ENCODE data around the gene HOXB3. TPM values are rescaled to one million over a fixed set of nuclear protein-coding genes. Genes with fewer than 3 reads are reported as not detected.

HOXB3 gene
- total and polyA plus RNA-seq, 8 donors, result 10.4 to 114 (median 89.4) TPM

DNA sequence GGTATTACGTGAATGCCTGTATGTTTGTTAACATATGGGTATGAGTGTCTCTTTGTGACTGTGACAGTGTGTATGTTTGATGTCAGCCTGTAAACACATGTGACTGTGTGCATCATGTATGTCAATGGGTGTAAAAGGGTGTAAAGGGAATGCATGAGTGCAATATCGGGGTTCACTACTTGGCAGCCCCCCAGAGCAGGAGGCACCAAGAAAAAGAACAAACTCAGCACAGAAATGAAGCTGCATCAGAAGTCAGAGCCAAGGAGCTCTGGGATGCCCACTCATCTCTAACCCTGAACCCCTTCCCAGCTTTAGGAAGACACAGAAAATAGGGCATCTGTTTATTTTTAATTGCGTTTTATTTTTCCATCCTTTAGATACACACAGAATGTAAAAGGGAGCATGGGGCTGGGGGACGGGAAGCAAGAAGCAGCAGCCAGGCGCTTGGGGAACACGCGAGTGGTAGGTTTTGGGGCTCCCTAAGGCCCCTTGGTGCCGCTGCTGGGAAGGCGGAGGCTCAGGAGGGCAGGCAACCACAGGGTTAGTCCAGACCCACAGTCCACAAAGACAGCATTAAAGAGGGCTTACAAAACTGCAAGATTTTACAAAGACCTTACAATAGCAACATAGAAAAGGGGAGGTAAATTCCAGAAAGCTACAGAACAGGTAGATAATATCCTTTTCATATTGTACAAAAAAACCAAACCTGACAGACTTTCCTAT lies 17.0 kb upstream of the HOXB3 start:
- TF ChIP-seq CTCF (IDR thresholded peaks at IDR 0.05), result no peak
- H3K4me1 ChIP-seq, result peaks cover 3 to 35% of the 10 kb centered on the region in 2 donors
- H3K27ac ChIP-seq, result no peak overlapping the region
- no peaks in the 10 kb centered on the region for H3K9me3 ChIP-seq
- ATAC-seq, result no peak
- no peak for DNase-seq
- H3K36me3 ChIP-seq, result no peaks in the 10 kb centered on the region
- no peak overlapping the region for H3K4me3 ChIP-seq
- intact Hi-C loops (cut with DNase I), result no loop called here
- H3K27me3 ChIP-seq, result peaks cover 87 to 100% of the 10 kb centered on the region in 2 donors

GRCh38 chr17:48605991-48606891 lies 16.2 kb upstream of the HOXB3 start:
- Histone ChIP-seq H3K27ac (no peak overlapping the region), H3K4me3 (no peak overlapping the region), H3K27me3 (peaks cover 89 to 100% of the 10 kb centered on the region in 2 donors), H3K36me3 (no peaks in the 10 kb centered on the region), H3K4me1 (peaks cover 3 to 30% of the 10 kb centered on the region in 2 donors), H3K9me3 (no peaks in the 10 kb centered on the region)
- TF ChIP-seq CTCF (IDR thresholded peaks at IDR 0.05), result no peak
- intact Hi-C loops (cut with DNase I), result no loop called here
- DNase-seq (no peak), ATAC-seq (no peak)

DNA sequence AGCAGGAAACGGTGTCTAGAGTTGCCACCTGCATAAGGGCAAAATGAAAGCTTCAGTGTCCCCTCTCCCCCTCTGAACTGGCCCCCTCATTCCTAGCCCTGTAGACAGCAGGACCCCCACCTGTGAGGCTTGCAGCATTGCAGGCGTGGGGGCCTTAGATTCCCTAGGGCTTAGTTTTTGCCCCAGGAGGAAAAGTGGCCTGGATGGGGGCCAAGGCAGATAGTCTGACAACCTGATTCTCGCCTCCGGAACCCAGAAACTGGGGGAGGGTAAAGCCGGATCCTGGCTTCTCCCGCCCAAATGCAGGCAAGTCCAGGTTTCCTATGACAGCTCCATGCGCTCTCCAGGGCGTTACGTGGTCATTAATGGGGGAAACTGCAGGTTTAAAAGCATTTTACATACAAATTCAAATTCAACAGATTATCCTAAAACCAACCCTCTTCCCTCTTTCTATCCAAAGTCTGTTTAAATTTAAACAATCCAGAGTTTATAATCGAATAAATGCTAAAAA lies 15.4 kb upstream of the HOXB3 start:
- Histone ChIP-seq H3K27ac (no peak overlapping the region), H3K4me1 (peaks cover 3 to 22% of the 10 kb centered on the region in 2 donors), H3K27me3 (peaks cover 84 to 99% of the 10 kb centered on the region in 2 donors), H3K4me3 (no peak overlapping the region), H3K9me3 (no peaks in the 10 kb centered on the region), H3K36me3 (no peaks in the 10 kb centered on the region)
- intact Hi-C loops (cut with DNase I), result no loop called here
- no peak for TF ChIP-seq CTCF (IDR thresholded peaks at IDR 0.05)
- no peak for DNase-seq
- ATAC-seq, result no peak

DNA sequence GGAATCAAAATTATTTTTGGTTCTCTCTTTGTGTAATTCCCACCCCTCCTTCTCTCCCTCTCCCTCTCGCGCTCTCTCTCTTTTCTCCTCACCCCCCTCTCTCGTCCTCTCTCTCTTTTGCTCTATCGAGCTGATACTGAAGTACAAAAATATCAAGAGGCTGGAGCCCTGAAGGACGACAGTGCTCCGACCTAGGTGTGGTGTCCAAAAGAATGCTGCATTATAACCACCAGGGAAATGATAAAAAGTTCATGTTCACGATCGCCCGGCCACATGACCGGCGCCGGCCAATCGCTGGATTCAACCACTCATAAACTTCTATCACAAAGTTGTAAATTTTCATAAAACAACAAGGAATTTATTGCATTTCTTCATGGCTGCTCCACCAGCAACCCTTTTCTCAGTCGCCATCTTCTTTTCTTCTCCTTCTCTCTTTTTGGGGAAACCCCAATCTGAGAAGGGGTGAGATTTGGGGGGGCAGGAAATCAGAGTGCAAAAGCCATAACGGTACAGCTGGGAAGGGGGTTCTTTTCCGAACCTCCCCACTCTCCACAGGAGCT lies 14.8 kb upstream of the HOXB3 start, which contains the start of gene HOXB6:
Gene HOXB6 (minus strand): TSS at position 217 of the 560 bp plus-strand sequence. CDS start 6,836 bp downstream, outside the sequence.
- no peaks in the 10 kb centered on the region for H3K9me3 ChIP-seq
- DNase-seq, result no peak
- intact Hi-C loops (cut with DNase I), result no loop called here
- H3K4me1 ChIP-seq, result peaks cover 3 to 17% of the 10 kb centered on the region in 2 donors
- H3K4me3 ChIP-seq, result peak within 1 kb of the TSS in 1 of 2 donors; percentile 17
- no peaks in the 10 kb centered on the region for H3K36me3 ChIP-seq
- no peak for ATAC-seq
- H3K27ac ChIP-seq, result peak within 1 kb of the TSS in 1 of 2 donors; percentile 7
- H3K27me3 ChIP-seq, result peaks cover 84 to 99% of the 10 kb centered on the region in 2 donors
- TF ChIP-seq CTCF (IDR thresholded peaks at IDR 0.05), result no peak
